PC-3 (cell line): ENCODE results near the gene ADGRL3. TPM values are rescaled to one million over a fixed set of nuclear protein-coding genes. Genes with fewer than 3 reads are reported as not detected.

ENCODE experiments used
- ATAC-seq: fragments of 200-7000 bp; cut with Tn5 transposase; 2 replicates; pipeline ENCODE4 v1.9.1; 2020; ENCODE audit warnings: mild to moderate bottlenecking, moderate library complexity
- BruUV-seq: library from RNA; stranded (reverse); fragments of 400-500 nt; replicated peaks from 2 replicates; lab custom pipeline; 2021; lab: Mats Ljungman, UMichigan
- CTCF ChIA-PET: fragments of 300-600 bp; sonication (Branson Sonifier 250); formaldehyde crosslinking; loops from one replicate; lab custom pipeline; 2022; ENCODE audit warnings: antibody characterized with exemption; lab: Charles Lee
- POLR2A ChIA-PET: fragments of 300-600 bp; sonication (Branson Sonifier 250); formaldehyde crosslinking; loops from one replicate; lab custom pipeline; 2022; ENCODE audit warnings: antibody characterized with exemption; ENCODE audit not compliant: unreplicated experiment; lab: Charles Lee
- DNase-seq: peaks from one replicate; pipeline ENCODE4 v3.0.0-alpha.2; 2015
- H2AFZ ChIP-seq: fragments of 300-600 bp; sonication (generic); 2 replicates; pipeline ENCODE4 v1.6.0; 2016; ENCODE audit warnings: antibody characterized with exemption, low read length
- H3F3A ChIP-seq: fragments of 300-600 bp; sonication (generic); one replicate; pipeline ENCODE4 v1.6.0; 2017; ENCODE audit warnings: antibody characterized with exemption, low read length, control low read depth, mild to moderate bottlenecking; ENCODE audit not compliant: unreplicated experiment
- H3K27ac ChIP-seq: fragments of 300-600 bp; sonication (generic); 2 replicates; pipeline ENCODE4 v1.5.1; 2016; ENCODE audit warnings: mild to moderate bottlenecking, low read length
- H3K27me3 ChIP-seq: fragments of 300-600 bp; sonication (generic); 2 replicates; pipeline ENCODE4 v1.6.1; 2016; ENCODE audit warnings: low read length, mixed read lengths
- H3K36me3 ChIP-seq: fragments of 300-600 bp; sonication (generic); 2 replicates; pipeline ENCODE4 v1.6.1; 2016; ENCODE audit warnings: low read depth, mixed run types, low read length, mixed read lengths
- H3K4me1 ChIP-seq: fragments of 300-600 bp; sonication (generic); 2 replicates; pipeline ENCODE4 v1.5.1; 2016; ENCODE audit warnings: low read length; ENCODE audit not compliant: insufficient read depth
- H3K4me2 ChIP-seq: fragments of 300-600 bp; sonication (generic); 2 replicates; pipeline ENCODE4 v1.6.0; 2016; ENCODE audit warnings: low read length
- H3K4me3 ChIP-seq: fragments of 300-600 bp; sonication (generic); 2 replicates; pipeline ENCODE4 v1.5.1; 2016; ENCODE audit warnings: mild to moderate bottlenecking, low read length, mixed read lengths
- H3K79me2 ChIP-seq: fragments of 300-600 bp; sonication (generic); 2 replicates; pipeline ENCODE4 v1.6.1; 2017; ENCODE audit warnings: low read length, mixed read lengths
- H3K9ac ChIP-seq: fragments of 300-600 bp; sonication (generic); 2 replicates; pipeline ENCODE4 v1.6.0; 2016; ENCODE audit warnings: mild to moderate bottlenecking, low read length
- H3K9me2 ChIP-seq: fragments of 300-600 bp; sonication (generic); replicated peaks from 2 replicates; pipeline ENCODE4 v1.6.1; 2016; ENCODE audit warnings: mixed run types, low read length, mixed read lengths
- H3K9me3 ChIP-seq: fragments of 300-600 bp; sonication (generic); 2 replicates; pipeline ENCODE4 v1.6.1; 2016; ENCODE audit warnings: low read length, mixed read lengths
- H4K20me1 ChIP-seq: fragments of 300-600 bp; sonication (generic); 2 replicates; pipeline ENCODE4 v1.6.1; 2016; ENCODE audit warnings: low read length, mixed read lengths
- EZH2 ChIP-seq: fragments of 300-600 bp; sonication (generic); IDR thresholded peaks from one replicate; pipeline ENCODE4 v1.6.1; 2017; ENCODE audit warnings: antibody characterized with exemption, mild to moderate bottlenecking, low read length; ENCODE audit not compliant: unreplicated experiment
- EZH2phosphoT487 ChIP-seq: fragments of 300-600 bp; sonication (generic); IDR thresholded peaks from 2 replicates; pipeline ENCODE4 v1.6.1; 2018; ENCODE audit warnings: mild to moderate bottlenecking, antibody characterized with exemption, low read length, borderline replicate concordance
- intact Hi-C: fragments of 100-400 bp; cut with micrococcal nuclease; formaldehyde crosslinking; loops from 2 replicates; pipeline ENCODE4 v1.9.0; 2023
- total RNA-seq: library from RNA; depleted of rRNA; stranded (reverse); fragments of >200 nt; gene quantifications from 2 replicates; pipeline ENCODE4 v1.2.3, GENCODE V29; 2014
- TF ChIP-seq, protein P1 (sequence below): fragments of 300-600 bp; sonication (generic); conservative IDR thresholded peaks from 2 replicates; pipeline ENCODE4 v1.5.1; 2017; ENCODE audit warnings: antibody characterized with exemption, low read depth, mild to moderate bottlenecking, low read length

Gene ADGRL3
- total RNA-seq, 1 experiment from 2014 or later = 0.66 TPM

DNA sequence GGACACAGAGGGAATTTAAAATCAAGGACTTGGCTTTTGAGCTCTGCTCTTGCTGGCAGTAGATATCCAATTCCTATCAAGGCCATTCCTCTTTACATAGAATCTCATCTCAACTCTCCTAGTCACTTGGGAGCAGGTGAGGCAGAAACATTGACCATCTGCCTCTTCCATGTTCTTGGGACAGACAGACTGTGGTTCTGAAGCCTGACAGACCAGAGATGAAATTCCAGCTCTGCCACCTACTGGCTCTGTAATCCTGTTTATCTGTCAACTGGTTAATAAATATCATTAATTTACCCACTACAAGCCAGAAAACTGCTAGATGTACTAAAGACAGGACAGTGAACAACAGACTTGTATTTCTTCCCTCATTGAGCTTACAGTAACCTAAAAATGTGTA, 300.8 kb downstream of the ADGRL3 start:
- Histone ChIP-seq H3K9me2 (no peaks in the 10 kb centered on the region), H2AFZ (0 out of 2 replicates have a peak overlapping the region, but pooled peaks have one; percentile 8), H3K4me1 (peaks cover 7% of the 10 kb centered on the region; the same call in 1 of the 2 replicates), H3K27me3 (no peaks in the 10 kb centered on the region), H3F3A (no peaks in the 10 kb centered on the region), H4K20me1 (no peaks in the 10 kb centered on the region), H3K9ac (no peak overlapping the region), H3K27ac (no peak overlapping the region), H3K4me2 (no peak overlapping the region), H3K9me3 (no peaks in the 10 kb centered on the region), H3K36me3 (no peaks in the 10 kb centered on the region), H3K4me3 (no peak overlapping the region), H3K79me2 (no peaks in the 10 kb centered on the region)
- intact Hi-C loops = loop anchor here (5.0 to 10.0 kb wide), 3 partner anchors 96 to 694 kb away; no protein-coding TSS in a partner anchor
- no peak for TF ChIP-seq EZH2
- TF ChIP-seq, protein P1, sequence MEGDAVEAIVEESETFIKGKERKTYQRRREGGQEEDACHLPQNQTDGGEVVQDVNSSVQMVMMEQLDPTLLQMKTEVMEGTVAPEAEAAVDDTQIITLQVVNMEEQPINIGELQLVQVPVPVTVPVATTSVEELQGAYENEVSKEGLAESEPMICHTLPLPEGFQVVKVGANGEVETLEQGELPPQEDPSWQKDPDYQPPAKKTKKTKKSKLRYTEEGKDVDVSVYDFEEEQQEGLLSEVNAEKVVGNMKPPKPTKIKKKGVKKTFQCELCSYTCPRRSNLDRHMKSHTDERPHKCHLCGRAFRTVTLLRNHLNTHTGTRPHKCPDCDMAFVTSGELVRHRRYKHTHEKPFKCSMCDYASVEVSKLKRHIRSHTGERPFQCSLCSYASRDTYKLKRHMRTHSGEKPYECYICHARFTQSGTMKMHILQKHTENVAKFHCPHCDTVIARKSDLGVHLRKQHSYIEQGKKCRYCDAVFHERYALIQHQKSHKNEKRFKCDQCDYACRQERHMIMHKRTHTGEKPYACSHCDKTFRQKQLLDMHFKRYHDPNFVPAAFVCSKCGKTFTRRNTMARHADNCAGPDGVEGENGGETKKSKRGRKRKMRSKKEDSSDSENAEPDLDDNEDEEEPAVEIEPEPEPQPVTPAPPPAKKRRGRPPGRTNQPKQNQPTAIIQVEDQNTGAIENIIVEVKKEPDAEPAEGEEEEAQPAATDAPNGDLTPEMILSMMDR = peak; percentile 78
- BruUV-seq = no TSS peak
- CTCF ChIA-PET = interaction anchor here (1.0 kb wide), 1 partner anchor 695 kb away, joined by 3 read pairs; no protein-coding TSS in a partner anchor
- ATAC-seq (peak; percentile 84), DNase-seq (peak; percentile 67)
- POLR2A ChIA-PET = interaction anchor here (0.6 kb wide), 1 partner anchor 446 kb away, joined by 4 read pairs; no protein-coding TSS in a partner anchor

GRCh38 chr4:61501812-61502211, 301.7 kb downstream of the ADGRL3 start:
- ATAC-seq = no peak
- Histone ChIP-seq H3K4me2 (no peak overlapping the region), H3K9me3 (no peaks in the 10 kb centered on the region), H3K9me2 (no peaks in the 10 kb centered on the region), H3K4me1 (peaks cover 7% of the 10 kb centered on the region; the same call in 1 of the 2 replicates), H3K27ac (no peak overlapping the region), H3K79me2 (no peaks in the 10 kb centered on the region), H3K36me3 (no peaks in the 10 kb centered on the region), H4K20me1 (no peaks in the 10 kb centered on the region), H2AFZ (0 out of 2 replicates have a peak overlapping the region, but pooled peaks have one; percentile 19), H3K9ac (no peak overlapping the region), H3K27me3 (no peaks in the 10 kb centered on the region), H3F3A (no peaks in the 10 kb centered on the region), H3K4me3 (no peak overlapping the region)
- no peak for DNase-seq
- ChIA-PET CTCF (no interaction called here), POLR2A (no interaction called here)
- BruUV-seq = no TSS peak
- intact Hi-C loops = loop anchor here (5.0 to 10.0 kb wide), 3 partner anchors 97 to 695 kb away; no protein-coding TSS in a partner anchor
- TF ChIP-seq, protein P1 = no peak
- TF ChIP-seq EZH2 = no peak
- no peak for TF ChIP-seq EZH2phosphoT487
